Stimulated activated CD4-positive, alpha-beta T cell treated with anti-CD3 and anti-CD28 coated beads, Interleukin-1b, Interleukin-23, amount 100 ng/mL, for 48 hours (primary cell): ENCODE results near the gene HIC2.
"Not testable (repeated sequence)": the region's sequence is repeated elsewhere in the genome, so short reads cannot be mapped to it uniquely, and the experiment has no call there.

Experiments
- DNase-seq: peaks from one replicate; pipeline ENCODE4 v3.0.0-alpha.2; 2020

Gene HIC2

DNA sequence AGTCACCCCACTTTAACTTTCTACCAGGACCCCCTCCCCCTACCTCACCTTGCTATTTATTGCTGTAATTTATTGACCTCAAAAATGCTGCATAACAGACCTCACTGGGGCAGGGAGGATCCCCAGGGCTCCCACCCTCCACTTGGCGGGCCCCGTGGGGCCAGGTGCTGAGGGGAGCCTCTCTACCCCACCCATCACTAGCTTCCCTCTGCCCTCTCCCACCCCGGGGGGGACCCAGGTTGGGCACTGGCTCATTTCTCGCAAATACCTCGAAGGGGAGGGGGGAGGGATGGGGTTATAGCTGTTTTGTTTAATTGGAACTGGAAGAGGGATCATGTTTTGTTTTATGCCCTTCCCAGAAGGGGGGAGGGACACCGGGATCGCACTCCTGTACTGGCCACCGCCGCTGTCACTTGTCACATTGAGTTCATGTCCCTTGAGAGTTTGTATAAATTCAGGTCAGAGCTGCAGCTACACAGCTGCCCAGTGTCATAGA, 33.7 kb downstream of the HIC2 start:
- DNase-seq, result no peak

DNA sequence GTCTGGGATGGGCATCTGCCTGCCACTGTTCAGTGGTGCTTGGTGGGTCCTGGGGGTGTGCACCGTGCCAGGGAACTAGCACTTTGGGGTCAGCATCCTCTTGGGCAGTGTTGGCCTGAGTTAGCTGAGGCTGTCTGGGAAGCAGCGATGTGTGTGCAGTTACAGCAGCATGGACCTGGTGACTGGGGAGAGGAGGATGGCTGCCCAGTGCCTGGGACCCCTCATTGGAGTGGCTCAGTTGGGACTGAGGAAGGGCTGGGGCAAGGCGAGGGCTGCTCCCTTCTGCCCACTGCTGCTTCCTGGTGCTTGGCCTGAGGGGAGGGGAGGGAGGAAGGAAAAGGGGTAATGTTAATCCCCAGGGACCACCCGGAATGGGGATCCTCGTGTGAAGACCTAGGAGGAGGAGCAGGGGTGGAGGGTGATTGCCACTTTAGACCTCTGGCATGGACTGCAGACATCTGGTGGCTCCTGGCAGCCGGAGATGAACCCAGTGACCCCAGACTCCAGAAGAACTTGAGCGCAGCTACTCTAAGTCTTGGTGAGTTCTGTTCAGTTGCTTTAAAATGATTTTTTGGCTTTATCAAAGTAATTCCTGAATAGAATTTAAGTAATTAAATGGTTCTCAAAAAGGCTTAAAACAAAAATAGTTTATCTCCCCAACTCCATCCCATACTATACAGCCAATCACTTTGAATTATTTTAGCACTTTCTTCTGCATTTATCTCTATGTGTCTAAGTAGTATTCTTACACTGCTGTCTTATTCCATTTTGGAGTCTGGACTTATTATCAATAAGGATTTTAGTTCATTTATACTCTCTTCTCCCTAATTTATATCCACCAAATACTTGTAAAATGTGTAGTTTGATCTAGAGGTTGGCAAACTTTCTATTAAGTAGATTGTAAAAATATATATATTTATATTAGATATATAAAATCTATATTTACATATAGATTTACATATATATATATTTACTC, 34.7 kb downstream of the HIC2 start:
- no peak for DNase-seq

DNA sequence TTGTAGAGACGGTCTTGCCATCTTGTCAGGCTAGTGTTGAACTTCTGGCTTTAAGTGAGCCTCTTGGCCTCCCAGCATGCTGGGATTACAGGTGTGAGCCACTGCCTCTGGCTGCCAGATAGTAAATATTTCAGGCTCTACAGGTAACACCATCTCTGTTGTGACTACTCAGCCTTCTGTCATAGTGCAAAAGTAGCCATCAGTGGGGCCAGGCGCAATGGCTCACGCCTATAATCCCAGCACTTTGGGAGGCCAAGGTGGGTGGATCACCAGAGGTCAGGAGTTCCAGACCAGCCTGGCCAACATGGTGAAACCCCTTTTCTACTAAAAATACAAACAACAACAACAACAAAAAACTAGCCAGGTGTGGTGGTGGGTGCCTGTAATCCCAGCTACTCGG, 35.5 kb downstream of the HIC2 start:
- DNase-seq, result not testable (repeated sequence)

DNA sequence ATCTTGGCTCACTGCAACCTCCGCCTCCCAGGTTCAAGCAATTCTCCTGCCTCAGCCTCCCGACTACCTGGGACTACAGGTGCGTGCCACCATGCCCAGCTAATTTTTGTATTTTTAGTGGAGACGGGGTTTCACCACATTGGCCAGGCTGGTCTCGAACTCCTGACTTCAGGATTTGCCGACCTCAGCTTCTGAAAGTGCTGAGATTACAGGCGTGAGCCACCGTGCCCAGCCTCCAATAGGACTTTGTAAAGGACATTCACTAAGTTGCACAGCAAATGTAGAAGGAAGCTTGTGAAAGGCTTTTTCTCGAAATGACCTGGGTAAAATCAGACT, 37.8 kb downstream of the HIC2 start:
- DNase-seq, result not testable (repeated sequence)

DNA sequence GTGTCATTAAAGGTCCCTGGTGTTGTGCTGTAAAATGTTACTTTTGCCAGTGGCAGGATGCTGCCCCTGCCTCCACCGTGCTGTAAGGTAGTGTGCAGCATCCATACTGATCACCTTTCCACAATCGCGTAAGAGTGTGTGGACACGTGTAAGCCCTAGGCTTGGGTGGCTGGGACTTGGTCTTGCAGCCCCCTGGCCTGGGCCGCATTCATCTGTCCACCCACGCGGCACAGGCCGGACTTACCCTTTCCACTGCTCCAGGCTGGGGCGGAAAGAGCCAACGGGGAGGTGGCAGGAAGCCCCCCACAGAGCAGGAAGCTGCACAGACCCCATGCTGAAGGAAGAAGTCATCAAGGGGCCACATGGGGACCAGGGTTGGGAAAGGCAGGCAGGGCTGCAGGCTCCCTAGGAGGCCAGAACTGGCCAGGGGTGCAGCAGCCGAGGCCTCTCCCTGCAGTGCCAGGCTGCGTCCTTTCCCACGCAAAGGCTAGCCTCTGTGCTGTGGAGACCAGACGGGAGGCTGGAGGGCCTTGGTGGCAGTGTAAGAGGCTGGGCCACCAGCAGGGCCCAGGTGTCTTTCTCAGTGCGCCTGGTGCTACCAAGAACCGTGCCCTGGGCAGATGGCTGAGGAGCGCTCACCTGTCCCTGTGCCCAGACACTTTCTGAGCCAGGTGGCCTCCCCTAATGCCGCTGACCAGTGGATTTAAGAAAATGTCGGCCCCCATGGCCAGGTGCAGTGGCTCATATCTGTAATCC, 38.3 kb downstream of the HIC2 start:
- no peak for DNase-seq

DNA sequence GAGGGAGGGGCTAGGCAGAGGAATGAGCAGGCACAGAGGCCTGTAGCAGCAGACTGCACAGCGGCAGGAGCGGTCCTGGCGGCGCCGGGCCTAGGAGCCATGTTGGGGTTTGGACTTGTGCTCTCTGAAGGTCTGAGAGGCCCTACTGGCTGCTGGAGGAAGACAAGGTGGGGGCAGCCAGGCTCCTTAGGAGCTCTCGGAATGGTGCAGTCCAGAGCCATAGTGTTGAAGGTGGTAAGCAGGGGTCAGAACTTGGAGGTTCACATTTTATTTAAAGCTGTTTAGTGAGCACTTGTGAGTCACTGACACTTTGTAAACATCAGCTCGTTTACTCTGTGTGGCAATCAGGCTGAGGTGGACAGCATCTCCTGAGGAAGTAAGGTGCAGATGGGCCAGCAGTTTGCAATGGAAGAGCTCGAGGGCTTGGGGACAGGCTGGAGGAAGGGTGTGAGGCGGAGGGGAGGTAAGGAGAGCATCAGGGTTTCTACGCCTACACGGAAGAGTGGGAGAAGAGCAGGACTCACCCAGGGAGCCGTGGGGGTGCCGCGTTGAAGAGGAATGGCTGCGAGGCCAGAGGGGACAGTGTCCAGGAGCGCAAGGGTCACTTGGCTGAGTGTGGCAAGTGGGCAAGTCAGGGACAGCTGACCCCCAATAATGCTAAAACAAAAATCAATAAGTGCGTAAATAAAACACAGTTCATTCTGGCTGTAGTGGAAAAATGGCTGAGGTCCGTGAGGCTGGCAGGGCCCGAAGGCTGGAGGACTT, 40.0 kb downstream of the HIC2 start:
- DNase-seq, result no peak

DNA sequence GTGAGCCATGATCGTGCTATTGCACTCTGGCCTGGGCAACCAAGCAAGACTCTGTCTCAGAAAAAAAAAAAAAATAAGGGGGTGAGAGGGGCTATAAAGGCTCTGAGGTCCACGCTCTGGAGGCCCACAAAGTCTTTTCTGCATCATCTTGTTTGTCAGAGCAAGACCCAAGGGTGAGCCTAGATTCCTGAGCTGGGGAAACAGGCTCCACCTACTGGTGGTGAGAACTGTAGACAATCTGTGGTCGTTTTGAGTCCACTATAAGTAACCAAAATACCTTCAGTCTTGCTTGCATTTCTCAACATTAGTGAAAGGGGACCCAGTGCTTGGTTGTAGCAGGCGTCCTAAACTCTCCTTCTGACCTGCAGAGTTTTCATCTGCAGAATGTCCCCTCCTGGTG, 45.5 kb downstream of the HIC2 start:
- not testable (repeated sequence) for DNase-seq

DNA sequence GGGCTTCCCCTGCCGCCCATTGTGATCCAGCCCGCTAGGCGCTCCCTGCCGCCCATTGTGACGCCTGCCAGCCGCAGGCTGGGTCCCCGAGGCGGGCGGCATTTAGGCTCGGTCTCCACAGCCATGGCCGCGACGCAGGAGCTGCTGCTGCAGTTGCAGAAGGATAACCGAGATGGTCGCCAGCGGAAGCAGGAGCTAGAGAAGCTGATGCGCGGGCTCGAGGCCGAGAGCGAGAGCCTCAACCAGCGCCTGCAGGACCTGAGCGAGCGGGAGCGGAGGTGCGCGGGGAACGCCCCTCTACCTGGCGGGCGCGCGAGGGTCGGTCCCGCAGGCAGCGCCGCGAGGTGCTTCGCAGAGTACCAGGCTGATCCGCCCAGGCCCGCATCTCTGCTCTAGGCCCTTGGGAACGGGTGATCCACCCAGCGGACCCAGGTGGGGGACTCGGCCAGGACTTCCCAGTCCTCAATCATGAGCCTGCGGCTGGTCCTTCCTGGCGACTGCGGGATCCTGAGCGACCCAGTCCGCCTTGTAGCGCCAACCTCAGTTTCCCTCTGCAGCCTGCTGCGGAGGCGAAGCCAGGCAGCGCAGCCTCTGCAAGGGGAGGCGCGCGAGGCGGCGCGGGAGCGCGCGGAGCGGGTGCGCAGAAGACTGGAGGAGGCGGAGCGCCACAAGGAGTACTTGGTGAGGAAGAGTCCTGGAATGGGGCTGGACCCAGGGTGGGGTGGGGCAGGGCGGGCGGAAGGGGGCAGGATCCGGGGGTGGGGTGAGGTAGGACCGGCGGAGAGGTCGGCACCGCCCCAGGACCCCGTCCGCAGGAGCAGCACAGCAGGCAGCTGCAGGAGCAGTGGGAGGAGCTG, 50.4 kb downstream of the HIC2 start, which contains the start of gene TMEM191C:
Gene TMEM191C (plus strand): TSS at position 51 of the 857 bp plus-strand sequence. CDS start 73 bp downstream, at position 124.
- not testable (repeated sequence) for DNase-seq

DNA sequence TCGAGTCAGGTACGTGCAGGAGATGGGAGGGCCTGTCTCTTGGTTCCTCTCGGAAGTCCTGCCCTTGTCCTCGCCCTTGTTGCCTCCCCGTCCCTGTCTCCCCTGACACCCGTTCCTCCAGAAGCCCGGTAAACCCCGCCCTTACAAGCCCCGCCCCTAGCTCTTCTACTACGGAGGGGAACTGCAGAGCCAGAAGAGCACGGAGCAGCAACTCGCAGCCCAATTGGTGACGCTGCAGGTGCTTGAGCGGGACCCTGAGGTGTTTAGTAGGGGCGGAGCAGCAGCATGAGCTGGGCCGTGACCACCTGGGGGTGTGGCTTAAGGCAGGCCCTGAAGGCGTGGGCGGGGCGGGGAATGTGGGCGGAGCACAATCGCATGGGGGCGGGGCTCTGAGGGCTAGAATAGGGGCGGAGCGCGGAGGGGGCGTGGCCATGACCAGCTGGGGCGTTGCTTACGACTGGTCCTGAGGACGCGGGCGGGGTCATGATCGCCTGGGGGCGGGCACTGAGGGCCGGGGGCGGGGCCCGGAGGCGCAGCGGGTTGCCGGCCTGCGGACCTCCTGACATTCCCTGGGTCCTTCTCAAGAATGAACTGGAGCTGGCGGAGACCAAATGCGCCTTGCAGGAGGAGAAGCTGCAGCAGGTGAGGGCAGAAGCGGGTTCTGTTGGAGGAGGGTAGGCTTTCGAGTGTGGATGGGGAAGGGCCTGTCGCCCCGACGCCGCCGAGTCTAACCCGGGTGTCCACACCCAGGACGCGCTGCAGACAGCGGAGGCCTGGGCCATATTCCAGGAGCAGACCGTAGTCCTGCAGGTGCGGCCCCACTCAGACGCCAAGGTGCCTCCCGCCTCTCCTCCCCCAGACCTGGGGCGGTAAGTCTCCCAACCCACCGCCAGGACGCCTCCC, 51.3 kb downstream of the HIC2 start:
- DNase-seq, result peak; percentile 95

DNA sequence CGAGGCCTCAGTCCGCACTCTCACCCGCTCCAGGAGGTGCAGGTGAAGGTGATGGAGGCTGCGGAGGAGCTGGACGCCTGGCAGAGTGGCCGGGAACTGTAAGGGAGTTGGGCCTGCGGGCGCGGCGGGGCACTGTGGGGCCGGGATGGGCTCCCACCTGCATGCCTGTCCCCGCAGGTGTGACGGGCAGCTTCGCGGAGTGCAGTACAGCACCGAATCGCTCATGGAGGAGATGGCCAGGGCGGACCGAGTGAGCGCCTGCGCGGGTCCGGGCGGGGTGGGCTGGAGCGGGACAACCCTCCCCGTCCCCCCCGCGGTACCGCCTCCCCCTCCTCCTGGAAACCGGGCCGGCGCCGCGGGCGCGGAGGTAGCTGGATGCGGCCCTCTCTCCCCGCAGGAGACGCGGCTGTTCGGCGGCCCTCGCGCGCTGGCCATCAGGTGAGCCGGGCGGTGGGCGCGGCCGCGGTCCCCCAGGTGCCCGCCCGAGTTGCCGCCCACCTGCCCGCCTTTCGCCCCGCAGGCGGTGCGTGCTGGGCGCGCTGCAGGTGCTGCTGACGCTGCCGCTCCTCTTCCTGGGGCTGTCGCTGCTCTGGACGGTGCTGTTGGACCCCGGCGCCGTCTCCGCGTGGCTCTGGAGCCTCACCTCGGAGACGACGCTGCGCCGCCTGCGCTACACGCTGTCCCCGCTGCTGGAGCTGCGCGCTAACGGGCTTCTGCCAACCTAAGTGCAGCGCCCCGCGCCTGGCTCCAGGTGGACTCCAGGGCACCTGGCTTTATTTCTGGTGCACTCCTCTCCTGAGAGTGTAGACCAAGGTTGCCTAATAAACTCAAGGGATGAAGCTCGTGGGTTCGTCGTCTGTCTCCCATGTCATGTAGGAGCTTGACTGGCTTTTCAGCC, 52.2 kb downstream of the HIC2 start:
- not testable (repeated sequence) for DNase-seq

DNA sequence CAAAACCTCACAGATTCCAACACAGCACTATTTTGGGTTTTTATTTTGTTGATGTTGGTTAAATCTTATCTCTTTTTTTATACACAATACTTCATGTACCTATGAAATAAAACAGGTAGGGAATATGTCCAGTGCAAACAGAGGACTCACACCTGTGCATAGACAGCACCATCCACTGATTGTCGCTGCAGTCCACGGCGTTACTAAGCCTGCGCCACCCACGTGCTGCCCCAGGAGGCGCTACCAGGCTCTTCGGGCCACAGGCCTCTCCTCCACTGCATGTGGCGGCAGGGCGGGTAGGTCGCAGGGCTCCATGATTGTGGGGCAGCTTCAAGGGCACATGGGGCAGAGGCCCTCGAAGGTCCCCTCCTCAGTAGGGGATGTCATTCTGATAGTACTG, 55.8 kb downstream of the HIC2 start:
- not testable (repeated sequence) for DNase-seq

DNA sequence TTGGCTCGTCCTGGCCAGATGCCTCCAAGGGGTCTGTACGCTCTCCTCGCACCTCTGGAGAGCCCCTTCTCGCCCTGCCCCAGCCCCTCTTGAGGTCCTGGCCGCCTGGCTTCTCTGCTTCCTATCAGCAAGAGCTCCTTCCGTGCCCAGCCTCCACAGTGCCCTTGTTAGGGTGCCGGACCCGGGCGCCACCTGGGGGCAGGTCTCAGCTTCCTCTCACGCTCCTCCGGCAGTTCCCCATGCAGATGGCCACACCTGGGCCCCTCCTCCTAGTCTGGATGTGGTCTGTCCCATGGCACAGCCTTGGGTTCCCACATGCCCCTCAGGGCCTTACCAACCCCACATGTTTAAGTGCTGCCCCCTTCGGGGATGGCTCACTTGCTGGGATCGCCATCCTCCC, 56.5 kb downstream of the HIC2 start:
- not testable (repeated sequence) for DNase-seq

DNA sequence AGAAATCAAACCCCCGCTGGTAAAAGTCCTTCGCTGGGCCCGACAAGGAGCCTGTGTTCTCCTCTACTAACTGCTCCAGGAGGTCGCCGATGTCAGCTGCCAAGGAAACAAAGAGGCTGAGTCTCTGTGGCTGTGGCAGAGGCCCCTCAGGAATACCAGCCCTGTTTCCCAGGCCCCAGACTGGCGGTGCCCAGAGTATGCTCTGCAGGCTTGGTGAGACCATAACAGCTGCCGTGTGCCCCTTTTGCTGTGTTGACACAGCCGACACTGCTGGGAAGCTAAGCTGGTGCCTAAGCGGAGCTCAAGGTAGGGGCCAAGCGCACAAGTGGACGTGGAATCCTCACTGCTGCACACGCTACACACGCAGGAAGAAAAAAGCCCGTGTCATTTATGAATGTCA, 66.9 kb downstream of the HIC2 start:
- DNase-seq, result not testable (repeated sequence)

DNA sequence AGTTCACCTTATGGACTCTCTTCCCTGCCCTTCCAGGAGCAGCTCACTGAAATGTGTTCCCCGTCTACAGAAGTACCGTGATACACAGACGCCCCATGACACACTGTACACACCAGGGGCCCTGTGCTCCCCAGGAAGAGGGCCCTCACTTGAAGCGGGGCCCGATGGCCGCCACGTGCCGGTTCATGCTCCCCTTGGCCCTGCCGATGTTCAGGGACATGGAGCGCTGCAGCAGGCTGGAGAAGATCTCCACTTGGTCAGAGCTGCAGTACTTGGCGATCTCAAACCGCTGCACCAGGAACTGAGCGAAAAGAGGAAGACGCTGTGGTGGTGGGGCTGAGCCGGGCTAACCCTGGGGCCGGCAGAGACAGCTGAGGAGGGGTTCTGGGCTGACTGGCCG, 70.6 kb downstream of the HIC2 start:
- not testable (repeated sequence) for DNase-seq

DNA sequence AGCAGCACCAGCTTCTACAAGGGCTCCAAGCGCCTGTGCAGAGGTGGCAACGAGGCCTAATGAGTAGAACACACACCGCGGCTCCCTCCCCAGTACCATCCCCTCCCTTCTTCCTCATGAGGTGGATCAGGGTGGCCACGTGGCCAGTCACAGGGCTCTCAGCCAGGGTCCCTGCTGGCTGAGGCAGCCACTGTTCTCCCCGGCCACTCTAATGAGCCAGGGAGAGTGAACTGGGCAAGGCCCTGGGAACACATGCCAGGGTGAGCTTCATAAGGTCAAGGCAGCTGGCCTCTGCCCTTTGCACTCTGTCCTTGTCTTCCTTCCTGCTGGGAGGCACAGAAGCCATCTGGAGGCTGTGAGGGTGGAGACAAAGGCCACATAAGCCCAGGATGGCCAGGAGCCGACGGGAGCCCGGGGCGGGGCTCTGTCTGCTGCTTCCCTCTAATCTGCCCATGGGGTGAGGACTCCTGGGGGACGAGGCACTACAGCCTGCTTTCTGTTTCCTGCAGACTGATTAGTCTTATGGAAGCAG, 72.0 kb downstream of the HIC2 start:
- not testable (repeated sequence) for DNase-seq

DNA sequence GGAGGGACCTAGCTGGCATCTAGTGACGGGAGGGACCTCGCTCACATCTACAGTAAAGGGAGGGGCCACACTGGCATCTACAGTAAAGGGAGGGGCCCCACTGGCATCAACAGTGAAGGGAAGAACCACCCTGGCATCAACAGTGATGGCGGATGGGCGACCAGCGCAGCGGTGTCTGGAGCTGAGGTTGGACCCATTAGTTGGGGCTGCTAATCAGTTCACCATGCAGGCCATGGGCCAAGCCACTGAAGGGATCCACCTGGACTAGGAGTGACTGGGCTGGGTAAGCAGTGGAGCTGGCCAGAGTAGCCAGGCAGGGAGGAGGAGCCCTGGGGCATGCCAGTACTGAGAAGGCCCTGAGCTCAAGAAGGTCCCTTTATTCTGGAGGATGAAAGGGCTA, 73.4 kb downstream of the HIC2 start:
- DNase-seq, result not testable (repeated sequence)

DNA sequence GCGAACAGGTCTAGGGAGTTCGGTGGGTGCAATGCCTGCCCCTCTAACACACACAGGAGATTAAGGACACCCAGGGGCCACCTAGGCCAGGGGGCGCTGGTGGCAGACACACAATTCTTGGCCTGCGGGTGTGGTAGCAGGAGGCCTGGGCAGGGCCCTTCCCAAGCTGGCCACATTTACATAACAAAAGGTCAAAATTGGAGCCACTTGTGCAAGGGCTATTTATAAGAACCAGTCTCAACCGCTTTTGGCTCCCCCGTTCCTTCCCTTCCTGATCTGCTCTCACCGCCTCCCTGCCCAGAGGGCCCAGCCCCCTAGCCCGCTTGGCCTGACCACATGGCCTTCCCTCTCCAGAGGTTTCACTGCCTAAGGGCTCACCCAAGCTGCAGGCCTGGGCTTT, 75.1 kb downstream of the HIC2 start:
- not testable (repeated sequence) for DNase-seq

DNA sequence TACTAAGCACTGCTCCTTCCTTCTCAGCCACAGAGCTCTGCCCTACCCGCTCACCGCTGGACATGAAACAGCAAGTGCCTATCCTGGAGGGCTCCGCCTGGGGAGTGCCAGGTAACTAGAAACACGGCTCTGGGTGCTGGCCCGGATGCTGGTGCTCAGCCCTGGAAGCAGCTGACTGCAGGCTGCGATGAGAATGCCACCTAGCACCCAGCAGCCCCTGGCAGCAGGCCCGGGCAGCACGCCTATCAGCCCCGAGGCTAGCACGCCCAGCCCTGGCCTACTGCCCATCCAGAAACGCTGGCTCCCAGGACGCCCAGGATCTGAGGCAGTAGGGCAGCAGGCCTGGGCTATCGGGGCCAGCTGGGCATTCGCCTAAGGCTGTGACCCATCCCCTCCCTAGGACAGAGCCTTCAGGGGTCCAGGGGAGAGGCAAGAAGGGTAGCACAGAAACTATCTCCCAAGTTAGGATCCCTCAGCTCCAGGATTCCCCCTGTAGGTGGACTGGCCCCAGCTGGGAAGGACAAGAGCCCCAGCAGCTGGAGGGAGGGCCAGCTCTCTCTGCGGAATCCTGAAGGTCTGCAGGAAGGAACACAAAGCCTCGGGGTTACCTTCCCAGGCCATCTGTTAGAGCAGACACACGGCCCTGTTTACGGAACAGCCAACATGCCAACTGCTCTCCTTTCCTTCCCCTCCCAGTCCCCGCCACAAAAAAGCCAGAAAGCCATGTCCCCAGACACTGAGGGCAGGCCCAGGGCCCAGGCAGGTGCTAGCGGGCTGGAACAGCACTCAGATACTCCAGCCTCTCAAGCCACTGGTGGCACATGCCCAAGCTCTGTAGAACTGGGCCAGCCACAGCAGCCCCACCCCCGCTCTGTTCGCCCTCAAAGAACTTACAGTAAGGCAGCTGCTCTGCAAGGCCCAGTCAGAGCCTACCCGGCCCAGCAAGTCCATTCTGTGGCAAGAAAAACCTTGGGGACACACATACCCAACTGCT, 76.9 kb downstream of the HIC2 start:
- not testable (repeated sequence) for DNase-seq
